Effector memory CD8-positive, alpha-beta T cell (primary cell): ENCODE results near the gene RALA.

Experiments used
- ATAC-seq: fragments of 150-1000 bp; cut with Tn5 transposase; replicated peaks from 2 replicates; pipeline ENCODE4 v1.10.0; 2021; ENCODE audit warnings: mild to moderate bottlenecking, moderate library complexity
- DNase-seq, 3 experiments: peaks; one replicate each; pipeline ENCODE4 v3.0.0; 2021
- H3K27ac Mint-ChIP-seq, 2 donors: one replicate each; pipeline ENCODE4 v1.8.0; 2022; ENCODE audit warnings: mild to moderate bottlenecking in 2 of 2, mixed read lengths in 2 of 2, moderate library complexity in 2 of 2
- H3K27me3 Mint-ChIP-seq, 2 donors: one replicate each; pipeline ENCODE4 v1.8.0; 2022; ENCODE audit warnings: mixed read lengths in 2 of 2
- H3K36me3 Mint-ChIP-seq: one replicate; pipeline ENCODE4 v1.8.0; 2022; ENCODE audit warnings: mild to moderate bottlenecking, moderate library complexity, mixed read lengths; ENCODE audit not compliant: insufficient read depth
- H3K4me1 Mint-ChIP-seq, 2 donors: one replicate each; pipeline ENCODE4 v1.8.0; 2022; ENCODE audit warnings: low read depth in 2 of 2, mixed read lengths in 2 of 2
- H3K4me3 Mint-ChIP-seq, 2 donors: one replicate each; pipeline ENCODE4 v1.8.0; 2022; ENCODE audit warnings: mild to moderate bottlenecking in 2 of 2, mixed read lengths in 2 of 2, moderate library complexity in 2 of 2
- H3K9me3 Mint-ChIP-seq, 2 donors: one replicate each; pipeline ENCODE4 v1.8.0; 2022; ENCODE audit warnings: mixed read lengths in 2 of 2

The RALA gene

DNA sequence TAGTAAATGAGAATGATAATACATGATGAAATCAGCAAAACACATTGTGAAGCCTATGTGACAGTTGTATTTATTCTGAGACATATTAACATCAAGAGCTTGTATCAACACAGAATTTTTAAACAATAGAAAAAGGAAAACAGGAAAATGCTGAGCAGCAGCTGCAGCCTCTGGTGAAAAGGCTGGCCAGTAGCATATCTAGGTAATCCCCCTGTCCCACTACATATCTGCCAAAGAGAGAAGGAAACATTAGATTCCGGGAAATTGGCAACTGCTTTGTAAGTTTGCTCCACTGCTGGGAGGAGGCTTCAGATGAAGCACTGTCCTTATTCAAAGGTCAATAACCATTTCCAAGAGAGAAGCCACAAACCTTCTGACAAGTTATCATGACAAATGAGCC lies 89.4 kb downstream of the RALA start:
- Mint-ChIP-seq H3K27me3 (peaks cover 0 to 7% of the 10 kb centered on the region in 2 donors), H3K4me1 (no peaks in the 10 kb centered on the region), H3K4me3 (no peak overlapping the region), H3K9me3 (peaks cover 9 to 13% of the 10 kb centered on the region in 2 donors), H3K27ac (no peak overlapping the region), H3K36me3 (no peaks in the 10 kb centered on the region)
- ATAC-seq (no peak), DNase-seq (no peak)

DNA sequence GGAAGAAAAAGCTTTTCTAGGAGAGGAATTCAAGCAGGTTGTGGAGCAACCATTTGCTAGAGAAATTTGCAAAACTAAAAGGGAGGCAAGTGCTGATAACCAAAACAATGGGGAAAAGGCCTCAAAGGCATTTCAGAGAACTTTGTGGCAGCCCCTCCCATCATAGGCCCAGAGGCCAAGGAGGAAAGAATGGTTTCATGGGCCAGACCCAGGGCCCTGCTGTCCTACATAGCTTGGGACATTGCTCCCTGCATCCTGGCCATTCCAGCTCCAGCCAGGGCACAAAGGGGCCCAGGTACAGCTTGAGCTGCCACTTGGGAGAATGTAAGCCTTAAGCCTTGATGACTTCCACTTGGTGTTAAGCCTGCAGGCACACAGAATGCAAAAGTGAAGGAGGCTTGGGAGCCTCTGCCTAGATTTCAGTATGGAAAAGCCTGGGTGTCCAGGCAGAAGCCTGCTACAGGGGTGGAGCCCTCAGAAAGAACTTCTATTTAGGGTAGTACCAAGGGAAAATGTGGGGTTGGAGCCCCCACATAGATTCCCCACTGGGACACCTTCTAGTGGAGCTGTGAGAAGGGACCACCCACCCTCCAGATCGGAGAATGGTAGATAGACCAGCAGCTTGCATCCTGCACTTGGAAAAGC lies 91.2 kb downstream of the RALA start:
- H3K27ac Mint-ChIP-seq, result no peak overlapping the region
- peaks cover 0 to 7% of the 10 kb centered on the region in 2 donors for H3K27me3 Mint-ChIP-seq
- ATAC-seq, result no peak
- no peaks in the 10 kb centered on the region for H3K4me1 Mint-ChIP-seq
- DNase-seq, result no peak
- no peak overlapping the region for H3K4me3 Mint-ChIP-seq
- H3K36me3 Mint-ChIP-seq, result no peaks in the 10 kb centered on the region
- peaks cover 9 to 13% of the 10 kb centered on the region in 2 donors for H3K9me3 Mint-ChIP-seq

DNA sequence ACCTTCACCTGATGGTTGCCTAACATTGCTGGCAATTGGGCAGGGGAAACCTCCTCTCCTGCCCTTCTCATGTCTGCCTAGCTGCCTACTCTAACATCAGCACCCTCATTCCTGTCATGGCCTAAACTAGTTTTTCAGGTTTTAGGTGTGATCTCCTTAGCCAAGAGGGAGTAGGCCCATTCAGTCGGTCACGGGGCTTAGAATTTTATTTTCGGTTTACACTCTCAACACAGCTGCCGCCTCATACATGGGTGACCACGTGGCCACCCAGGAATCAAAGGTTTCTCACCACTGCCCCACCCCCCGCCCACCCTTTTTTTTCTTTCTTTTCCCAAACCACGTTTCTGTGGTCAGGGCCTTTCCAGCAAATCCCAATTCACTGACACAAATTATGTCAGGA lies 97.2 kb downstream of the RALA start:
- H3K9me3 Mint-ChIP-seq, result peaks cover 1 to 4% of the 10 kb centered on the region in 2 donors
- ATAC-seq (no peak), DNase-seq (no peak)
- H3K36me3 Mint-ChIP-seq, result no peaks in the 10 kb centered on the region
- no peak overlapping the region for H3K4me3 Mint-ChIP-seq
- peaks cover 8 to 38% of the 10 kb centered on the region in 2 donors for H3K27me3 Mint-ChIP-seq
- no peaks in the 10 kb centered on the region for H3K4me1 Mint-ChIP-seq
- H3K27ac Mint-ChIP-seq, result no peak overlapping the region

DNA sequence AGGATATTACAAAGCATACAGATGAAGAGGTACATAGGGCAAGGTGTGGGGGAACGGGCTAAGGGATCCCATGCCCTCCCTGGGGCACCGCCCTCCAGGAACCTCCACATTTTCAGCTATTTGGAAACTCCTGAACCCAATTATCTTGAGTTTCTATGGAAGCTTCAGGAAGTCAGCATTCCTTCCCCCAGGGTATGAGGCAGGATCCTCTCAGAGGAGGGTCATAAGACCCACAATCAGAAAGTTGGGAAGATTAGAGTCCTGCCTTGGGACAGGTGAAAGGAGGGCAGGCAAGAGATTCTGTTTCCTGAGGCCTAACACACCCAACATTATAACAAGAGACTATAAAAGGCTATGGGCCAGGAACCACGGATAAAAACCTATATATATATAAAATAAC lies 98.0 kb downstream of the RALA start:
- Mint-ChIP-seq H3K4me1 (no peaks in the 10 kb centered on the region), H3K36me3 (no peaks in the 10 kb centered on the region), H3K4me3 (no peak overlapping the region), H3K27ac (no peak overlapping the region), H3K27me3 (peaks cover 8 to 38% of the 10 kb centered on the region in 2 donors), H3K9me3 (no peaks in the 10 kb centered on the region)
- DNase-seq (no peak), ATAC-seq (no peak)

DNA sequence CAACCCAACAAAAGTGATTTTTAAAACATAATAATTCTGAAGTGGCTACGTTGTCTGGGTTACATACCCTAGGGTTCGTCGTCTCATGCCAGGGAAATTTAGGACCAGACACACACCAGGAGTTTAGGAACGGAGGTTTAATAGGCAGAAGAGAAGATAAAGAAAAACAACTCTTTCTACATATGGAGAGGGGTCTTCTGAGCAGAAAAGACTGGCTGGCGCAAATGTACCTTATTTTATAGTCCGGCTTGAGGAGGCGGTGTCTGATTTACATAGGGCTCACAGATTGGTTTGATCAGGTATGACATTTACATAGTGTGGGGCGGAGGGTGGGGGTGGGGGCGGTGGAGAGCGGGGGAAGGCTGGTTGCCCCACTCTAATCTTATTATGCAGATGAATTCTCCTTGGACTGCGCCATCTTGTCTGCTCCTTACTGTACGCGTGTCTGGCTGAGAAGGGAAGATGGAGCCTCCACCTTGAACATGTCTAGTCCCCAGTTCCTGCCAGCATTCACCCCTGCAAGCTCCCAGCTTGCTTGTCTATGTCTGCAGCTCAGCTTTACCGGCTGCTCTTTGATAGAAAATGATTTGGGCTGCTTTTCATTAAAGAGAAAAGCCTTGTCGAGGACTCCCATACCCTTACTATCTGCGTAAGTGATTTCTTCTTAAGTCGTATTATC lies 98.7 kb downstream of the RALA start:
- Mint-ChIP-seq H3K27ac (no peak overlapping the region), H3K9me3 (no peaks in the 10 kb centered on the region), H3K36me3 (no peaks in the 10 kb centered on the region), H3K4me3 (no peak overlapping the region), H3K4me1 (no peaks in the 10 kb centered on the region), H3K27me3 (peaks cover 8 to 32% of the 10 kb centered on the region in 2 donors)
- no peak for ATAC-seq
- DNase-seq, result no peak

DNA sequence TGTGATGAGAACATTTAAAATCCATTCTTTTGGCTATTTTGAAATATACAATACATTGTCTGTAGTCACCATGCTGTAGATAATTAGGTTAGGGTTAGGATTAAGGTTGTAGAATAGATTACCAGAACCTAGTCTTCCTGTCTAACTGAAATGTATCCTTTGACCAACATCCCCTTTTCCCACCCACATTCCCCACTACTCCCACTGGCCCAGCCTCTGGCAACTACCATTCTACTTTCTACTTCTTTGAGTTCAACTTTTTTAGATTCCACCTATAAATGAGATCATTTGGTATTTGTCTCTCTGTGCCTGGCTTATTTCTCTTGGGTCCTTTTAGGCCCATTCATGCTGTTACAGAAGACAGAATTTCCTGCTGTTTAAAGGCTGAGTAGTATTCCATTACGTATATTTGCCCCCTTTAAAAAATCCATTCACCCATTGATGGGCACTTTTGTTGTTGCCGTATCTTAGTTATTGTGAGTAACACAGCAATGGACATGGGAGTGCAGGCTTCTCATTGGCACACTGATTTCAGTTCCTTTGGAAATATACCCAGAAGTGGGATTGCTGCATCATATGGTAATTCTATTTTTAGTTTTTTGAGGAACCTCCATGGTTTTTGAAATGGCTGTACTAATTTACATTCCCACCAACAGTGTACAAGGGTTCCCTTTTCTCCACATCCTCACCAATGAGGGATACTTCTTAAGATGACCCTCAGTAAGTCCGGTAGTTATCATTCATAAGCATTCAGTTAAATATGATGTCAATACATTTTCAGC lies 104.0 kb downstream of the RALA start:
- Mint-ChIP-seq H3K36me3 (no peaks in the 10 kb centered on the region), H3K27ac (no peak overlapping the region), H3K4me1 (no peaks in the 10 kb centered on the region), H3K4me3 (no peak overlapping the region), H3K9me3 (no peaks in the 10 kb centered on the region), H3K27me3 (peaks cover 0 to 11% of the 10 kb centered on the region in 2 donors)
- no peak for DNase-seq
- no peak for ATAC-seq

DNA sequence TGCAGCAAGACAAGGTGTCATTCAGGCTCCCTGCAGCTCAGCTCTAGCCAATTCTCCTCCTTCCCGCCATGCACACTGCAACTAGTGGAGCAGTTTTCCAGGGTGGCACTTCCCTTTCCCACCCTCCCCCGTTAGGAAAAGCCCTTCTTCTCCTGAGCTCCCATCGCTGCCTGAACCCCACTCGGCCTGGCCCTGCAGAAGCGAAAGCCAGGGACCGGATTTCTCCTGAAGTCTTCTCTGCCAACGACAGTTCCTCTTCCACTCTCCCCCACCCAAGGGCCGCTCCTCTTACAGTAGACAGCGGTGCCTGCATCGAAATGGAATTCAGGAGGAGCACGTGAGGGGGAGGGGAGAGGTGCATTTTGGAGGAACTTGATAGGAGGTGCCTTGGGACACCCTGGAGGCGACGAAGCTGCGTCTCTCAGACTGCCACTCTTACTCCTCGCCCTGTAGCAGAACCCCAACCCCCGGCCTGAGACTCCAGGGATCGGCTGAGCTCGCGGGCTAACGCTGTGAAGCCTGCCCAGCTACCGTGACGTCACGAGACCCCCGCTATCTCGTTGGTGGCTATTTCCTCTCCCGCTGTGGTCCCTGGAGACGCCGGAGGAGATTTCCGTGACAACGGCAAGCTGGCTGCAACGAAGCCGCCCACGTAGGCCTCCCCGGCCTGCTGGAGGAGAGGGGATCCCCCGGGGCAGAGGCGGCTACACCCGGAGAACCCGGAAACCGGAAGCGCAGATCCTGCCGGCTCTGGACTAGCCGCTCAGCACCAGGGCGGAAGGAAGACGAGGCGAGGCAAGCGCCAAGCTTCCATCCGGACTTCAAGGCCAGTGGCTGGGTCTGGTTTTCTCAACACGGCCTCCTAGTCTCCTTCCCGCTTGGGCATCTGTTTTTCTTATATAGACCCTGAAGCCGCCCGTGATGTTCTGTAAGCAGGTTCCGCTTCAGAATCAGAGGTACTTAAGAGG lies 109.7 kb downstream of the RALA start:
- Mint-ChIP-seq H3K36me3 (peaks cover 11% of the 10 kb centered on the region), H3K4me3 (peak overlapping the region; percentile 92 to 97), H3K27me3 (no peaks in the 10 kb centered on the region), H3K27ac (peak overlapping the region; percentile 98 to 100), H3K4me1 (peaks cover 24 to 28% of the 10 kb centered on the region in 2 donors), H3K9me3 (no peaks in the 10 kb centered on the region)
- DNase-seq (peak; percentile 90 to 95 (median 95)), ATAC-seq (peak; percentile 93)

DNA sequence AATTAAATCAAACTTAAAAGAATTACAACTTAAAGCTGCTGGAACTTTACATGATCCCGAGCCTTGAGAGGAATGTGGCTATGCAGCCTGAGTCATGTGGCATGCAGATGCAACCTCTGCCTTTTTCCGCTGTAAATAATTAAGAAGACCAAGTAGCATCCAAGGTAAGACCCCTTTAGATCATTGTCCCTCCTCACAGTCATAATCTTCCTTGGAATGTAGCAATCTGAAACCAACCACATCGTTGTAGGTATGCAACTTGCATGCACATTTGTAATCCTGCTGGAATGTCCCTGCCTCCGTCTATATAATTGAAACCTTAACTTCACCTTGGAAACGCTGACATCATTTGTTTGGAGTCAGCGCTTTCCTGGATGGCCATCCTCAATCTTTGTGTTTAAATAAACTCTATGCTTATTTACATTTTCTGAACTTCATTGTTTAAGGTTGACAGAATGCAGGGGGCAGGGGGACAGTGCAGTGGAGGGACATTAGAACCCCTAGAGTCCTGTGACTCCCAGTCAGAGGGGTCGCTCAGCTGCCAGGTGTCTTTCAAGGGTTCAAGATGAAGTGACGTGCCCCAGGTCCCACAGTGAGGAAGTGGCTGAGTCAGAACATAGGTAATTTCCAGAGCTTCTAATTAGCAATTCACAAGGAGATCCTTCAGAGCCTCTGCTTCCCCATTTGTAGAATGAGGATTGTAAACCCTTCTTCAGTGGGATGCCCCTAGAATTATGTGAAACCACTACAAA lies 110.7 kb downstream of the RALA start:
- Mint-ChIP-seq H3K27me3 (no peaks in the 10 kb centered on the region), H3K27ac (peak overlapping the region; percentile 98 to 100), H3K9me3 (no peaks in the 10 kb centered on the region), H3K4me1 (peaks cover 26 to 28% of the 10 kb centered on the region in 2 donors), H3K36me3 (peaks cover 11% of the 10 kb centered on the region), H3K4me3 (peak overlapping the region; percentile 92 to 97)
- ATAC-seq (no peak), DNase-seq (peak in 1 of 3 experiments; percentile 5)

DNA sequence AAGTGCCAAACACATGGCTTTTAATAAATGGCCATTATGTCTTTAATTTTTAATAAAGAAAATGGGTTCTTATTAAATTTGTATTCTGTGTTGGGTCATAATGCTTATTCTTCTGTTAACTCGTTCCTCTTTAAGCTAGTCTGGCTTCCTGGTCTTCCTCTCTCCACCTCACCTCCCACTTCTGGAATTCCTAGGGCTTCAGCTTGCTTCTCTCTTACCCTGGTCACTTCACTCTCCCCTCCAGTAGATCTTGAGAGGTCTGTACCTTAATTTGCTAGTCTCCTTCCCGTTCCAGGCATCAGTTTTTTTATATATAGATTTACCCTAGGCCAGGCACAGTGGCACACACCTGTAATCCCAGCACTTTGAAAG lies 111.2 kb downstream of the RALA start:
- H3K9me3 Mint-ChIP-seq, result no peaks in the 10 kb centered on the region
- H3K4me1 Mint-ChIP-seq, result peaks cover 26 to 28% of the 10 kb centered on the region in 2 donors
- ATAC-seq, result no peak

DNA sequence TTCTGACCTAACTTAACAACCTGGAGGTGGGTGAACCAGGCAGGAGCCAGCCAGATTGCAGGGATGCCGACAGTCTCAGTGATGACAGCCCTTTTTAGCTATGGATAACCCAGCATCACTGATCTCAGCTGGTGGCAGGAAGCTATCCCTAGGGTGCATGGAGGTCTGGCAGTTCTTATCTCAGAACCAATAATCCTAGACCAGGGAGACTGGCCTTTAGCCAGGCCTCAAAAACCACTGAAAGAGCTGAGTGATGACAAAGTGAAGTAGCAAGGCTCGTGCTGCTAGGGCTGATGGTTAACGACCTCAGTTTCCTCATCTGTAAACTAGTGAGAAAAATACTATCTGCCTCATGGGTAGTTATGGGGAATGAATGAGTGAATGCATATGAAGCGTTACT lies 112.5 kb downstream of the RALA start:
- DNase-seq (no peak), ATAC-seq (no peak)
- H3K27ac Mint-ChIP-seq, result peak overlapping the region; percentile 75 to 98
- peaks cover 11% of the 10 kb centered on the region for H3K36me3 Mint-ChIP-seq
- peaks cover 26 to 32% of the 10 kb centered on the region in 2 donors for H3K4me1 Mint-ChIP-seq
- H3K27me3 Mint-ChIP-seq, result no peaks in the 10 kb centered on the region
- peak overlapping the region; percentile 92 to 97 for H3K4me3 Mint-ChIP-seq
- no peaks in the 10 kb centered on the region for H3K9me3 Mint-ChIP-seq

More for the DNA sequence above, 111.2 kb downstream of the RALA start:
- no peaks in the 10 kb centered on the region for H3K27me3 Mint-ChIP-seq
- peaks cover 11% of the 10 kb centered on the region for H3K36me3 Mint-ChIP-seq
- H3K4me3 Mint-ChIP-seq, result peak overlapping the region; percentile 92 to 97
- H3K27ac Mint-ChIP-seq, result peak overlapping the region; percentile 98 to 100
- DNase-seq, result no peak

DNA sequence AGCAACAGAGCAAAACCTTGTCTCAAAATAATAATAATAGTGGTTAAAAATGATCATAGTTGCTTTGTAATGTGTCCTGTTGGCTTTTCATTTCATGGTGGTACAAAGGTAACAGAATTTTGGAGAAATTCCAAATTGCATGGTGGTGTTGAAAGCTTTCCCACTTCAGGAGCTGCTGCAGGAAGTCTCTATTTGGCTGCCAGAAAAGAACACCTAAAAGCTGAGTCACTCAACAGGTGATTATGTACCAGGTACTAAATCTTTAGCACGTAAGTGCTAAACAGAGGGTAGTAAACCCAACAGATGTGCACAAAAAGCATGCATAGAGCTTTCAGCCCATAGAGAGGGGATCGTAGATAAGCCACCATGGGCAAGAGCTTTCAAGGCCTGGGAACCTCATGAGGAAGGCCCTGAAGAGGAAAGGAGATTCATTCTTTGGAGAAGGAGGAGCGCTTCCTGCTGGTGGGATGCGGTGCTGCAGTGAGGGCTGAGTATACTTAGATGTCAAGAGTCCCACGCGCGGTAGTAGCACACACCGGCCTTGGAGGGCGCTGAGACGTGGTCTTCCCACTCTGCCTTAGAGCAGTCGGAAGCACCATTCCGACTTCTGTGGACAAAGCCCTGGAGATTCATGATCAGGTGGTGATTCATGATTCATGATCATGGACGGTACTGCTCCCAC lies 118.7 kb downstream of the RALA start:
- H3K27me3 Mint-ChIP-seq, result no peaks in the 10 kb centered on the region
- peaks cover 3% of the 10 kb centered on the region for H3K36me3 Mint-ChIP-seq
- ATAC-seq, result peak; percentile 89
- peaks cover 6 to 16% of the 10 kb centered on the region in 2 donors for H3K4me1 Mint-ChIP-seq
- H3K27ac Mint-ChIP-seq, result no peak overlapping the region
- H3K4me3 Mint-ChIP-seq, result no peak overlapping the region
- peak; percentile 45 to 53 (median 52) for DNase-seq
- no peaks in the 10 kb centered on the region for H3K9me3 Mint-ChIP-seq

DNA sequence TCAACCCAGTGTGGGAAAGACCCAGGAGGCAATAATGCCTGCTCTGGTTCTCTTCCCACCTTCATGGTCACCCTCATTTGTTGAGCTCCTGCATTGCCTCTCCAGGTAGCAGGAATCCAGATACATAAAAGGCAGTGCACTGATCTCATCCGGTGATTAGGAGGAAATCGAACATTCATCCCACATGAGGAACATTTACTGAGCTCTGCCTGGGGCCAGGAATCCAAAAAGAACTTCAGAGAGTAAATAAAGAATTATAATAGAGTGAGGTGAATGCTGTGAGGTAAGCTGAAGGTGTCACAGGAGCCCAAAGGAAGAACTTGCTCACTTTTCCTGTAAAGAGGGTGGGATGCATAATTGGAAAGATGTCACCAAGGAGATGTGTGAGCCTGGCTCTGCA lies 121.2 kb downstream of the RALA start:
- H3K27me3 Mint-ChIP-seq, result no peaks in the 10 kb centered on the region
- no peak overlapping the region for H3K4me3 Mint-ChIP-seq
- H3K27ac Mint-ChIP-seq, result peak overlapping the region in 1 of 2 donors; percentile 49
- H3K4me1 Mint-ChIP-seq, result peaks cover 4 to 18% of the 10 kb centered on the region in 2 donors
- peaks cover 3% of the 10 kb centered on the region for H3K36me3 Mint-ChIP-seq
- ATAC-seq (no peak), DNase-seq (no peak)
- H3K9me3 Mint-ChIP-seq, result no peaks in the 10 kb centered on the region
